ENCODE data around the gene ZFAND5.

Gene ZFAND5, protein sequence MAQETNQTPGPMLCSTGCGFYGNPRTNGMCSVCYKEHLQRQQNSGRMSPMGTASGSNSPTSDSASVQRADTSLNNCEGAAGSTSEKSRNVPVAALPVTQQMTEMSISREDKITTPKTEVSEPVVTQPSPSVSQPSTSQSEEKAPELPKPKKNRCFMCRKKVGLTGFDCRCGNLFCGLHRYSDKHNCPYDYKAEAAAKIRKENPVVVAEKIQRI

GRCh38 chr9:72364679-72365524, at the start of gene ZFAND5:
ZFAND5 (minus strand) TSS chr9:72365208; CDS start chr9:72360778, 4,430 bp downstream.
- DNase-seq: peak; percentile 96

DNA sequence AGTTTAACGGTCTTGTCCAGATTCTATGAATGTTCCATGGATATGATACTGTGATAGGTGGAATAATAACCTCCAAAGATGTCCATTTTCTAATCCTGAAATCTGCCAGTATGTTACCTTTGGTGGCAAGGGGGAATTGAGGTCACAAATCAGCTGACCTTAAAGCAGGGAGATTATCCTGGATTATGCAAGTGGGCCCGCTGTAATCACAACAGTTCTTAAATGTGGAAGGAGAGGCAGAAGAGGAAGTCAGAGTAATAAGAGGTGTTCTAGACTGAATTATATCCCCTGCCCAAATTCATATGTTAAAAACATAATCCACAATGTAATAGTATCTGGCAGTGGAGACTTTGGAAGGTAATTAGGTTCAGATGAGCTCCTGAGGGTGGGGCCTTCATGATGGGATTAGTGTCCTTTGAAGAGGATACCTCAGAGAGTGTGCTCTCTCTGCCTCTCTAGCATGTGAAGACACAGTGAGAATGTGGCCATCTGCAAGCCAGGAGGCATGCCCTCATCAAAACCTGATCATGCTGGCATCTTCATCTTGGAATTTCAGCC, 47.6 kb upstream of the ZFAND5 start:
- DNase-seq: no peak

DNA sequence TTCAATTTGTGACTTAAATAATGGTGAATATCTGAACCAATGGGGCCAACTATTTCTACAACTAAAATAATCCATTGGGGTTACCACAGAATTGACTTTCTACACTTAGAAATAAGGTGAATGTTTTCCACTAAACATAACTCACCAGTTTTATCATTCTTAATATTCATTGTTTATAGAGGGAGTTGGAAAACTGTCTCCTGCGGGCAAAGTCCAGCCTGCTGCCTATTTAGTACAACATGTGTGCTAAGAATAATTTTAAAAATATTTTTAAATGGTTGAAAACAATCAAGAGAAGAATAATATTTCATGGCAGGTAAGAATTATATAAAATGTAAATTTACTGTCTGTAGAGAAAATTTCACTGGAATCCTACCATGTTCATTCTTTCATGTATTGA, 45.2 kb upstream of the ZFAND5 start:
- no peak for DNase-seq

DNA sequence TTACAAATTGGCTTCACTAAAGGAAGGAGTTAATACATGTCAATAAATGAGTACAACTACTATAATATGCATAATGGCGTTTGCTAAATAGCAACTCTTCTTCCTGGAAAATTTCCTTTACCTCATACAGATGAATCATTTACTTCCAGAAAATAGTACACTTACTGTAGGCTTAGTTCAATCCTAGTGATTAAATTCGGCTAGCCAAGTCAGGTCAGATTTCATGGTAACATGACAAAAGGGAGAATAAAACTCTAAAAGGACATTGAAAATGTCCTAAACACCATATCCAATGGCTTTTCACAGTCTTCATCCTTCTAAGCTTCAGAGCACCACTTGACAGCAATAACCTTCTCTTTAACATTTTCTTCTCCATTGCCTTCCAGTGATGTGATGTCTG, 42.1 kb upstream of the ZFAND5 start:
- no peak for DNase-seq

- no peak for DNase-seq
These were observed 37.7 kb upstream of the ZFAND5 start for GRCh38 chr9:72402744-72403143.

GRCh38 chr9:72401396-72401795, 36.4 kb upstream of the ZFAND5 start:
- DNase-seq: no peak

DNA sequence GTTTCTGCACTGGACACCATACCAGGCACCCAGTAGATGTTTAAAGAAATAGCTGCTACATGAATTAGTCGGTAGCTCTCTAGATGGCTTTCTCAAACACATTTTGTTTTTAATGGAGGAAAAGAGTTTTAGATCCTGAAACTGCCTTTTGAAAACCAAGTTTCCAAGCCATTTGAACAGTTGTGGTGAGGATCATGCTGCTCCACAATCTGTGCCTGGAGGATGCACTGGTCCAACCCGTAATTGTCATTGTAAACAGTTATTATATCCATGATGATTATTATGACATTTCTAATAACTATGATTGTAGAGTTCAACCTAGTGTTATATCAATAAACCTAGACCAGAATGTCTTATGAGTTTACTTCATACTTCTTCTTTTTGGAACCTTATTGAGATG, 35.9 kb upstream of the ZFAND5 start:
- no peak for DNase-seq

GRCh38 chr9:72399391-72399790, 34.4 kb upstream of the ZFAND5 start:
- DNase-seq: no peak

DNA sequence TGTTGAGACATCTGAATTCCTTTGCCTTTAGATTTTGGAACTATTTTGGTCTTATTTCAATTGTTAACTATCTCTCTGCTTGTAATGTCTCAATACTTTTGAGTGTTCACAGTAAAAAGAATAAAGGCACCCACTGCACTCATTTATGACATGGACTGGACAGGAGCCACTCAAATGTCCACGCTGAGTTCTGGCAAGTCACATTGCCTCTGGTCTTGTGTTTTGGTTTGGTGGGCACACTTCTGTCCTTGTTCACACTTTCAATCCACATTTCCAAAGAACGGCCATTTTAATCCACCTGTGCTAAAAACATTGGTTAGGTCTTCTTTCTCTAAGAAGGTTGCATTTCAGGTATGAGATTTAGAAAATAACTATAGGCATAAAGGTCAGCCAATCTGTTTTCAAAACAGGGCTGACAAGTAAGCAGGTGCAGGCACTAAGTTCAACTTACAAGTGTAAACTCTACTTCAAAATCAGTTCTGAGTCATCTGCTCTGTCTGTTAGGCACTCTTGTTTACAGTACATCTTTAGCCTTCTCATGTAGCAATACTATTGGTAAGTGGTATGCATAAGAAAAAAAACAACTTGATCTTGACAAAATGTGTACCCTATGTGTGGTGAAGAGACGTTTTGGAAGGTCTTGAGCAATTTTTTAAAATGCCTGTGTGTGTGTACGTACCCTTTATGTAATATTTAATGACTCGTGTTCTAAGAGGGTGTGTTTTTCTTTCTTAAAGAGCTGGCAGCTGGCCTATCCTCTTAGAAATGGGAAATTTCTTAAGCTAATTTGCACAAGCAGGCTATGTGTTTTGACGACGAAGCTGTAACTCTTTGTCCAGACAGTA, 31.5 kb upstream of the ZFAND5 start:
- no peak for DNase-seq

DNA sequence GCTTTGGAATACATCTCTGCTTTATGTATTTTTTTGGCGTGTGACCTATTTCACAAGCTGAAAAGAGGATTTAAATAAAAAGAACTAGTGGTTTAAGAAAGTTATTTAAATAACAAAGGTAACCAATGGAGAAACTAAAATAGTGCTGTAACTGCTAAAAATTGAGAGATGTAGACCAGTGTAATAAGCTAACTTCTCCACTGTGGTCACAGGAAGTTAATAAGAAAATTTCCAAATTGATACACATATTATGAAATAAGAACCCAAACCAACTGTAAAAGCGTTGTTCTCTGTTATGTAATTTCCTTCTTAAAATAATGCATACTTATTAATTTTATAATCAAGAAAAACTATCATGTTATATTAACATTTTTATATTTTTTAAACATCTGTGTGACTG, 29.1 kb upstream of the ZFAND5 start:
- DNase-seq: peak; percentile 4

DNA sequence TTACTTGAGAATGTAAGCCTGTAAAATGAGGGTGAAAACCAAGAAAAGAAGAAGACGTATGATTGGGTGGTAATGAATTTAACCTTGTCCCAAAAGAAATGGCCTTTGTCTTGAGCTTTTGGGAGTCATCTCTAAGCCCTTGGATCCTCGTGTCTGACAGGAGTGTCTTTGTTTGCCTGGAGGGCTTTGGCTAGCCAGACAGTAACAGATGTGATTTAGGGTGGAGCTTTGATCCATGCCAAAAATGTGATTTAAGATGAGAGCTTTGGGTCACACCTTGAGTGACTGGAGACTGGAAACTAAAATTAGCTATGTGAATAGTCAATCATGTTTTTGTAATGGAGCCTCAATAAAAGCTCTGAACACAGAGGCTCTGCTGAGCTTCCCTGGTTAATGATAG, 25.9 kb upstream of the ZFAND5 start:
- DNase-seq: no peak

DNA sequence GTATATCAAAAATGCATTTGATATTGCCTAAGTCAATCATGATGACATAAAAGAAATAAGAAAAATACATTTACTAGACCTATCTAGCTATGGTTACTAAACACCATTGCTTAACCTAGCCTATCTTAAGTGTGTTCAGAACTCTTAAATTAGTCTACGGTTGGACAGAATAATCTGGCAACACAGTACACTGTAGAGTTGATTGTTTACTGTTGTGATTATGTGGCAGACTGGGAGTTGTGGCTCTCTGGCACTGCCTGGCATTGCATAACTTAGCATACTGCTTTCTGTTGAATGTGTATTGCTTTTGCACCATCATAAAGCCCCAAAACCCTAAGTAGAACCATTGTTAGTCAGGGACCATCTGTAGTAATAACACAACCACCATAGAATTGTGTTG, 21.2 kb upstream of the ZFAND5 start:
- DNase-seq: no peak

GRCh38 chr9:72384710-72385485, 19.9 kb upstream of the ZFAND5 start:
- DNase-seq: no peak

DNA sequence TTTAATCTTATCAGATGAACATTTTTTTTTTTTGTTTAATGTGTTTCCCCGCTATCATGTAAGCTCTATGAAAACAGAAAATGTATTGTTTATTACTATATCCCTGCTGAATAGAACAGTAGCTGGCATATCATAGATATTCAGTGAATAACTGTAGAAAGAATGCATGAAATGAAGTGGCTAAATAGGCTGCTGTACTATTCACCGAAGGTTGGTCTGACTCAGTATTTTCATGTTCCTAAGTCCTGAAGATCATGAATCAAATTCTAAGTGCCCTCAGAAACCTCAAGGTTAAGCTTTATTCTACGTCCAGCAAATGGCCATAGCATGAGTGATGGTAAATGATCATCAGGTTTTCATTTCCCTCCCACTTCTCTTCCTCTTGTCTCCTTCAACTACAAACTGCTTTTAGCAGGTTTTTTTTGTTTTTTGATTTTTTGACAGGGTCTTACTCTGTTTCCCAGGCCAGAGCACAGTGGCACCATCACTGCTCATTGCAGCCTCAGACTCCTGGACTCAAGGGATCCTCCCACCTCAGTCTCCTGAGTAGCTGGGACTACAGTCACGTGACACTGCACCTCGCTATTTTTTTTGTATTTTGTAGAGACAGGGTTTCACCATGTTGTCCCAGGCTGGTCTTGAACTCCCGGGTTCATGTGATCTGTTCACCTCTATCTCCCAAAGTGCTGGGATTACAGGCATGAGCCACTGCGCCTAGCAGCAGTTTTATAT, 19.1 kb upstream of the ZFAND5 start:
- DNase-seq: no peak

DNA sequence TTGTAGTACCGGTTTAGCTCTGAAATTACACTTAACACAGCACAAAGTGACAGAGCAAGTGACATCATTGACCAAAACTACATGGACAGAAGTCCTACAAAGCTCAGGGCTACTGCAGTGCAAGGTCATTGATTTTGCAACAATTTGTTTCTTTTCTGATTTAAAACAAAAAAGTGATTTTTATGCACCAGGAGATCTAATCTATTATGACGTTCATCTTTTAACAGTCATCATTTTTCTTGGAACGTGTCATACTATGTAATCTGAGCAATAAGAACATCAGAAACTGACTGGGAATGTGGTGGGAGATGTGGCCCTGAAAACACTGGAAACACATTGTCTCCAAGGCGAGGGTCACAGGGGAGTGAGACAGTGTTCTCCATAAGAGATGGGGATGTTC, 17.4 kb upstream of the ZFAND5 start:
- DNase-seq: no peak

- no peak for DNase-seq
These were observed 12.0 kb upstream of the ZFAND5 start for GRCh38 chr9:72377041-72377440.

GRCh38 chr9:72371151-72371550, 6.1 kb upstream of the ZFAND5 start:
- DNase-seq: no peak

DNA sequence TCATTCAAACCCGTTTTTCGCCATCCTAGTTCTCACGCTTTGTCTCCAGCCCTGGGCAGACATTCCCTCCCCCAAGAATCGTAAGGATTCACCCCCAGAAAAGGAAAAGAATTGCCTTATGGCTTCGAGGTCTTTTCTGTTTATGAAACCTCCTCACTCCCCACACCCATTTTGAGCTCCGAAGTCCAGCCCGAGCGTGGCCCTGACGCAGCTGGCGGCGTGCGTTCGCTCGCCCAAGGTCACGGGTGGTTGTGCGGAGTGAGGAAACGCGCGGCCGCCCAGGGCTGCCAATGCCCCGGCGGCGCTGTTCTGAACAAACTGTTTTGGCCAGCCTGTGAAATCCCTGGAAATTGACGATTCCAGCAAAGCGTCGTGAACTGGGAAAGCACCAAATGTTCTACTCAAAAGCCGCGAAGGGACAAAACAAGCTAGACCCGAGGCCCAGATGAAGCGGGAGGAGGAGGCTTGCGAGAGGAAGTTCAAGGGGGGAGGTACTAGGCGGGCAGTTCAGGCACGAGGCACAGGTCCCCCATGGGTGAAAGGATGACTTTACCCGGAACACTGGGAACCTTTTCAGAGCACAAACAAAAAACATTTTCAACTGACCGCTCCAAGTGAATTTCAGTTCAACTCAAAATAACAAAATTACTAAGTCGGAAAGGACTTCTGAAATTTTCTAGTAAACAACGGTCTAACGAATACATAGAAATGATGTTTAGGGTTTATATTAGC, 683 bp upstream of the ZFAND5 start:
- peak; percentile 75 for DNase-seq

DNA sequence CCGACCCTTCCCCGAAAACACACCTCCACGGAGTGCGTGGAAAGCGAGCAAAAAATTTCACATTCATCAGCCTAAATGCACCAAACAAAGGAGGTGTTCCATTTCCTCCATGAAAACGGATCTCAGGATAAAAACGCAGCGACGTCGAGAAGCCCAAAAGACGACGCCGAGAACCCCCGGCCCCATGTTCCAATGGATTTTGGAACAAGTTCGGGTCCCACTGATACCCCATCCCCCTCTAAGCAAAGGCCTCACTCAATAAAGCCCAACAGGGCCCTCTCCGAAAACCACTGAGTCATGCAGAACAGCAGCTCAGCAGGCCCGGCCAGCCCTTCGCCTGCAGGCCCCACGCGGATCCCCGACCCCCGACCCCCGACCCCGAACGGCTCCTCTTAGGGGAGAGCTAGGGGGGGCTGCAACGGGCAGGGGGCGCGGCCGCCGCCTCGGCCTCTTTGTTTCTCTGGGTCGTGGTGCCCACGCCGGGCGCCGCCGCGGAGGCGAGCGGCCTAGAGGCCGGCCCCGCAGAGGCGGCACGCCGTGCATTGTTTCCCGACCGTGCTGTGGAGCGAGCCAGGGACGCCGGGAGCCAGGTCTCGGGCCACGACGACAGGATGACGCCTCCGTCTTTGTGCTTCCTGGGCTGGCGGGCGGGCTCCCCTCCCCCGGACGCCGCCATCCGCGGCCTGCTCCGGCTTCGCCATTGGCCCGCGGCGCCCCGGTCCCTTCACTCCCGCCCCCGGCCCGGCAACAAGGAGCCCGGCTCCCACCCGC, 915 bp downstream of the ZFAND5 start:
- peak; percentile 50 for DNase-seq

GRCh38 chr9:72363236-72363635, 1.8 kb downstream of the ZFAND5 start:
- DNase-seq: no peak

Measured in hematopoietic multipotent progenitor cell treated with erythropoietin and hydrocortisone succinate and interleukin-3 and kit ligand, for 8 days (in vitro differentiated cells).